Activated T-helper 1 cell treated with Interleukin-2 at 50 U/mL for 16 hours (primary cell): ENCODE results near the gene CFAP97D2.
"Not testable (repeated sequence)": the region's sequence is repeated elsewhere in the genome, so short reads cannot be mapped to it uniquely, and the experiment has no call there.

Source experiments
- DNase-seq: peaks from one replicate; pipeline ENCODE4 v3.0.0-alpha.2; 2020; ENCODE audit warnings: low read depth

Gene CFAP97D2

GRCh38 chr13:114179087-114179658 is at the start of gene CFAP97D2:
Gene CFAP97D2, plus strand, starts transcription at chr13:114179257. Its CDS starts 74 bp downstream, at chr13:114179331.
- no peak for DNase-seq

DNA sequence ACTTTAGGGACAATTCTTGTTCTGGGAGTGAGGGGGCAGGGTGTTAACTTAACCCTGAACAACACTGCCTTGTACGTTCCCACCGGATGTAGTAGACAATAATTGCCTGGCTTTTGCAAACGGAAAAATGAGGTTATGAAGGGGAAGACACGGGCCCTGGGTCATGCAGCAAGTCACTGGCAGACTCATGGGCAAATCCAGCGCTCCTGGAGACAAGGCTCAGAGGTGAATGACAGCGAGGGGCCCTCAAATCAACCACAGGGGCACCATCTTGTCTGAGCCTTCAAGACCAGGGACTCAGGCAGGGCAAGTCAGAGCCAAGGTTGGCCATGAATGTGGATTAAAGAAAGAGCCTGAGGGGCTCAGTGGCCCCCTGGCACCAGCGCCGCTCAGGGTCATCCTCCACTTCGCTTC is 49.4 kb upstream of the CFAP97D2 start:
- no peak for DNase-seq

- DNase-seq: no peak
Measured at GRCh38 chr13:114130131-114130836, 48.8 kb upstream of the CFAP97D2 start.

DNA sequence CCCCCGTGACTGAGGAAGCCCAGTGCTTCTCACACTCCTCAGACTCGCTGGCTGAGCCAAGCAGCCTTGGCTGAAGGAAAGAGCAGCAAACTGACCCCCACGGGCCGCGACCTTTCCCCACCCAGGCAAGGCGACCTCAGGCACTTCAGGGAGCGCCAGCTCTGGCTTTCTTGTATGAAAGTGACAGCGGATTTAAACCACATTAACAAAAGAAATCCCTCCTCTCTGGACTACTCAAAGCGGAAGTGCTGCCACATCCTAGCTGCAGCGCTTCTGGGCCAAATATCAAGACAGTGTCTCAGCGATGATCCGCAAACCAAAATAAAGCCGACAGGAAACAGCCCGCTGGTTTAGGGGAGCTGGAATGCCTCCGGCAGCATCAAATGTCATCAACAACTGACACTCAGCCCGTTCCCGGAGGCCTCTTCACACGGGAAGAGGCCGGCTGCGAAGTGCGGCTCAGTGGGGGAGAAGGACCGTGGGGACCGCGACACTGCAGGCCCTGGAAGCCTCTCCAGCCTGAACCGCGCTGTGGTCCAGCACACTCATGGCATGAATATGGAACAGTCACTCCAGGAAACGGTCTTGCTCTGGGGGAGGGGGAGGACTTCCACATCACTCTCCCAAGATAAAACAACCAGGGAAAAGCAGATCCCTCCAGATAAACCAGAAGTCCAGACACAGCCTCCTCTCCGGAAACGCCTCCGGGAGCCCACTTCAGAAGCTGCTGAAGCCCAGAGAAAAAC is 48.0 kb upstream of the CFAP97D2 start:
- DNase-seq: peak; percentile 56

DNA sequence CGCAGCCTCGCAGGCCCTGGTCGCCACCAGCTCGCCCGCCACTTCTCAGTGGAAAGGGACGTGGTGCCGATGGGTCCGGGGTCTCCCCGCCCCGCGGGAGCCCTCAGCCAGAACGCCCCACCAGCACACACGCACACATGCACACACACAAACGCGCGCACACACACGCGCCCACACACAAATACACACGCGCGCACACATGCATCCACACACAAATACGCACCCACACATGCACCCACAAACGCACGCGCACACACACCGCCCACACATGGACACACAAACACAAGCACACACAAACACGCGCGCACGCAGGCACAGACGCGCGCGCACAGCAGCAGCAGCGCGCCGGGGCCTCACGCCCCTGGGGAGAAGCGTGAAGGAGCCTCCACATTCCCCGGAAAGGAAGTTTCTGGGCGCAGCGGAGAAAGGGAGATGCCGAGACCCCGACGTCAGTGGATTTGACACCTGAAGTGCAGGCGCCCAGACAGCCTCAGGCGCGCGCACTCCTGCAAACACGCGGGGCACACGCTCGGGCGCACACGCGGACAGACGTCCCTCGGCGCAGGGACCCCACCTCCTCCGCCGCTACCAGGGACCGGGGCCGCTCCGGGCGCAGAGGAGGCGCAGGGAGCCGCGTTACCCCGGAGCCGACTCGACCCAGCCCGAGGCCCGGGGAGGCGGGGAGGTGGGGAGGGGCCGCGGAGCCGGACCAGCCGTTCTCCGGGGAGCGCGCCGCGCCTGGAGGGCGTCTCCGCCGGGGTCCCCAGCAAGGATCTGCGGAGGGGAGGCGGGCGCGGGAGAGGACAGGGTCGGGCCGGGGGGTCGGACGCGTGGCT is 47.3 kb upstream of the CFAP97D2 start:
- DNase-seq: no peak

- peak; percentile 65 for DNase-seq
Measured at GRCh38 chr13:114132419-114133121, 46.5 kb upstream of the CFAP97D2 start, which contains the start of gene RASA3. Gene RASA3, minus strand, starts transcription at chr13:114132623. Its CDS starts 134 bp downstream, at chr13:114132489.

DNA sequence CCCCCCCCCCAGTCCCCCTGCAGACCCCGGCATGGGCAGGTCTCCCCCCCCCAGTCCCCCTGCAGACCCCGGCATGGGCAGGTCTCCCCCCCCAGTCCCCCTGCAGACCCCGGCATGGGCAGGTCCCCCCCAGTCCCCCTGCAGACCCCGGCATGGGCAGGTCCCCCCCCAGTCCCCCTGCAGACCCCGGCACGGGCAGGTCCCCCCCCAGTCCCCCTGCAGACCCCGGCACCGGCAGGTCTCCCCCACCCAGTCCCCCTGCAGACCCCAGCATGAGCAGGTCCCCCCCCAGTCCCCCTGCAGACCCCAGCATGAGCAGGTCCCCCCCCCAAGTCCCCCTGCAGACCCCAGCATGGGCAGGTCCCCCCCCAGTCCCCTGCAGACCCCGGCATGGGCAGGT is 45.9 kb upstream of the CFAP97D2 start:
- not testable (repeated sequence) for DNase-seq

GRCh38 chr13:114133552-114133951 is 45.5 kb upstream of the CFAP97D2 start:
- DNase-seq: not testable (repeated sequence)

DNA sequence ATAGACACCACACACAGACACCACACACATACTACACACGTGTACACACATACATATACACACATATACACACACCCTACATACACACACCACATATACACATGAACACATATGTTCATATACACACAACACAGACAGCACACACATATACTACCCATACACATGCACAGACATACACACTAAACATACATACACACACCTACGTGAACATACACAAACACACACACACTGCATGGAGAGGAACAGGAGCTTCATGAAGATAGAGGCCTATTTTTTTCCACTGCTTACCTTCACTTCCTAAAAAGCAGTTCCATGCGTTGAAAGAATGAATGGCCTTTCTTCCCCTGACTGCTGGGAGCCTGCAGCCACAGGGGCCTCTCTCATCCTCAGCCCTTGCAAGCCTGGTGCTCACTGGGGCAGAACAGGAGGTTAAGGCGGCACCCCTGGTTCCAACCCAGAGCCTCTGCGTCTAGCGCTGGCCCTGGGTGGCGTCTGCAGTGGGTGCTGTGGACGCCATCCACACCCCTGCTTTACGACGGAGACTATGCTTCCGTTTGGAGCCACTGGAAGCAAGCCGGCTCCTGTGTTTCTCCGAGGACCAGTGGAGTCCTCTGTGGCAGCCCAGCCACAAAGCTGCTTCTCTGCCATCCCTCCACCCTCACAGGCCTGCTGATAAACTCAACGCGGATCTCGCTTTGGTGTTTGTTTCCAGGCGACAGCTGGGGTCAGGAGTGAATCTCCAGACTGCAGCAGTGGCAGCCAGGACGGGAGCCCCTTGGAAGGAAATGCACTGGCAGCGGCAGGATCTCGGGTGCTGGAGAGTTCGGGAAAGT is 44.7 kb upstream of the CFAP97D2 start:
- no peak for DNase-seq

GRCh38 chr13:114134944-114135610 is 44.0 kb upstream of the CFAP97D2 start:
- DNase-seq: no peak

- DNase-seq: no peak
Measured at GRCh38 chr13:114135731-114136171, 43.3 kb upstream of the CFAP97D2 start.

DNA sequence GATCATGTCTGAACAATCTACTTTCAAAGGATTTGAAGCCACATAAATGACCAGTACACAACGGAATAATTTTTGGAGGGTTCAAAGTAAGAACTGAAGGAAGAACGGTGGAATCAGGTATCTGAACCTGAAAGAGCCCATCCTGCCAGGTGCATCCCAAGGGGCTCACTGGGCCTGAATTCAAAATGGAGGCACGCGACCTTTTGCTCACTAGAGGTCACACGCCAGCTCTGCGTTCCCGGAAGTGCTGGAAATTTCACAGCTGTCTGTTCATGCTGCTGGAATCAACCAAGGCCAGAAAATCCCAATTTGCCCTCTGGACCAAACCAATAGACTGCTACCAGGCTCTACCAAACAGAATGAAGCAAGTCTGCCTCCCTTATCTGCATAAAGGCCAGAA is 42.5 kb upstream of the CFAP97D2 start:
- no peak for DNase-seq

- DNase-seq: peak; percentile 30
Measured at GRCh38 chr13:114140131-114140905, 38.7 kb upstream of the CFAP97D2 start.

GRCh38 chr13:114140906-114141250 is 38.2 kb upstream of the CFAP97D2 start:
- DNase-seq: peak; percentile 47

DNA sequence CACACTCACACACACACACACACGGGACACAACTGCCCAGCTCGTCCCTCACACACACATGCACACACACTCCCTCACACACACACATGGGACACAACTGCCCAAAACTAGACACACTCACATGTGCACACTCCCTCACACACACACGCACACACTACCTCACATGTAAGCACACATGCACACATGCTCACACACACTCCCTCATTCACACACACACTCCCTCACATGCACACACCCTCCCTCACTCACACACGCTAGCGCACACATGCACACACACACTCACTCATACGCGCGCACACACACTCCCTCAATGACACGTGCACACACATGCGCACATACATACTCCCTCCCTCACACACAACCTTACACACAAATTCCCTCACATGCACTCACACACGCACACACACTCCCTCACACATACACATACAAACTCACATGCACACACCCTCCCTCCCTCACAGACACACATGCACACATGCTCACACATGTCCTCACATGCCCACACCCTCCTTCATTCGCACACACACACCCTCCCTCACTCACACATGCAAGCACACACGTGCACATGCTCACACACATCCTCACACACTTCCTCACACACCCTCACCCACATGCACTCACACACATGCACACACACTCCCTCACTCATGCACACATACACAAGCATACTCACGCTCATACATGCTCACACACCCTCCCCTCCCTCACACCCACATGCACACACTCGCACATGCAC is 37.6 kb upstream of the CFAP97D2 start:
- DNase-seq: no peak

DNA sequence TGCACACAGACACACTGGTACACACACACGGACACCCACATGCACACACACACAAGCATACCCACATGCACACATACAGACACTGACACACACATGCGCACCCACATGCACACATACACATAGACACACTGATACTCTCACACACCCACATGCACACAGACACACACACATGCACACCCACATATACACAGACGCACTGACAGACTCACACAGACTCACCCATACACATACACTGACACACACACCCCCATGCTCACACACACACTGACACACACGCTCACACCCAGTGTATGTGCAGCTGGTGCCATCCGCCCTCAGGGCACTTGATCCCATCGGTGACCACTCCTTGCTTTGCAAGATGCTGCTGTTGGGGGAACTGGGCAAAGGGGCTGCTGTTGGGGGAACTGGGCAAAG is 36.9 kb upstream of the CFAP97D2 start:
- no peak for DNase-seq

GRCh38 chr13:114142640-114143490 is 36.2 kb upstream of the CFAP97D2 start:
- DNase-seq: peak; percentile 82
